ENCODE measurements around the gene MAD2L2. TPM values are rescaled to one million over a fixed set of nuclear protein-coding genes. Genes with fewer than 3 reads are reported as not detected.

MAD2L2 gene
- total RNA-seq, 6 experiments from 2014 or later, result 31.7 to 48.8 (median 42.2) TPM

DNA sequence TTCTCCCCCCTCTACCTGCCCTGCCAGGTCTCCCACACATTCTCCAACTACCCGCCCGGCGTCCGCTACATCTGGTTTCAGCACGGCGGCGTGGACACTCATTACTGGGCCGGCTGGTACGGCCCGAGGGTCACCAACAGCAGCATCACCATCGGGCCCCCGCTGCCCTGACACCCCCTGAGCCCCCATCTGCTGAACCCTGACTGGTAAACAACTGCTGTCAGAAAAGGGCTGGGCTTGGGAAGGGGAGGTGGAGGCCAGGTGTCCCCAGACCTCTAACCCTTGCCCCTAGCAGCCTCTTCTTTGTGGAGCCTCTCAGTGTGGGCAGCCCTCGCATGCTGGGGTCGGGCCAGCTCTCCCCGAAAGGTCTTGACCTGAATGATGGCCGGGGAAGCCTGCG lies 19.8 kb downstream of the MAD2L2 start:
- 0 out of 2 replicates have a peak, but pooled peaks cover 5% of the 10 kb centered on the region for H3K36me3 Mint-ChIP-seq (ENCODE audit: low read depth)
- no peak overlapping the region for H3K4me3 Mint-ChIP-seq
- no peak for TF ChIP-seq CTCF (IDR thresholded peaks at IDR 0.05)
- no peak overlapping the region for H3K27ac Mint-ChIP-seq
- H3K9me3 Mint-ChIP-seq, result no peaks in the 10 kb centered on the region
- H3K27me3 Mint-ChIP-seq (ENCODE audit: insufficient read depth), result peaks cover 3% of the 10 kb centered on the region
- DNase-seq, result no peak
- no peaks in the 10 kb centered on the region for H3K4me1 Mint-ChIP-seq (ENCODE audit: low read depth)

- H3K27me3 Mint-ChIP-seq (ENCODE audit: insufficient read depth), result peaks cover 3% of the 10 kb centered on the region
- no peaks in the 10 kb centered on the region for H3K4me1 Mint-ChIP-seq (ENCODE audit: low read depth)
- no peak for DNase-seq
- no peaks in the 10 kb centered on the region for H3K9me3 Mint-ChIP-seq
- TF ChIP-seq CTCF (IDR thresholded peaks at IDR 0.05), result no peak
- no peak overlapping the region for H3K27ac Mint-ChIP-seq
- H3K4me3 Mint-ChIP-seq, result no peak overlapping the region
- 0 out of 2 replicates have a peak, but pooled peaks cover 5% of the 10 kb centered on the region for H3K36me3 Mint-ChIP-seq (ENCODE audit: low read depth)
Observed at GRCh38 chr1:11659748-11660147, 21.2 kb downstream of the MAD2L2 start.

DNA sequence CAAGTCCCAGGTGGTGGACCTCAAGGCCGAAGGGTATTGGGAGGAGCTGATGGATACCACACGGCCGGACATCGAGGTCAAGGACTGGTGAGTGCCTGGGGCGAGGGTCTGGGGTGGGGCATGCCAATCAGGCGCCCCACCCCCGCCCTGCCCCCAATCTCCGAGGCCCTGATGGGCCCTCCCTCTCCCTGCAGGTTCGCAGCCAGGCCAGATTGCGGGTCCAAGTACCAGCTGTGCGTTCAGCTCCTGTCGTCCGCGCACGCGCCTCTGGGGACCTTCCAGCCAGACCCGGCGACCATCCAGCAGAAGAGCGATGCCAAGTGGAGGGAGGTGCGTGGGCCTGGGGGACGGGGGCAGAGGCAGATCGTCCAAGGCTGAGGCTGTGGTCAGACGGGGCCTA lies 22.4 kb downstream of the MAD2L2 start:
- Mint-ChIP-seq H3K4me3 (no peak overlapping the region), H3K36me3 (ENCODE audit: low read depth) (0 out of 2 replicates have a peak, but pooled peaks cover 5% of the 10 kb centered on the region), H3K4me1 (ENCODE audit: low read depth) (no peaks in the 10 kb centered on the region), H3K9me3 (no peaks in the 10 kb centered on the region), H3K27ac (no peak overlapping the region), H3K27me3 (ENCODE audit: insufficient read depth) (peaks cover 3% of the 10 kb centered on the region)
- TF ChIP-seq CTCF (IDR thresholded peaks at IDR 0.05), result no peak
- no peak for DNase-seq

- H3K4me1 Mint-ChIP-seq (ENCODE audit: low read depth), result no peaks in the 10 kb centered on the region
- TF ChIP-seq CTCF (IDR thresholded peaks at IDR 0.05), result no peak
- H3K36me3 Mint-ChIP-seq (ENCODE audit: low read depth), result 0 out of 2 replicates have a peak, but pooled peaks cover 5% of the 10 kb centered on the region
- H3K4me3 Mint-ChIP-seq, result no peak overlapping the region
- H3K27me3 Mint-ChIP-seq (ENCODE audit: insufficient read depth), result peaks cover 4% of the 10 kb centered on the region
- no peak overlapping the region for H3K27ac Mint-ChIP-seq
- DNase-seq, result no peak
- no peaks in the 10 kb centered on the region for H3K9me3 Mint-ChIP-seq
Observed at GRCh38 chr1:11657654-11658053, 23.3 kb downstream of the MAD2L2 start.

DNA sequence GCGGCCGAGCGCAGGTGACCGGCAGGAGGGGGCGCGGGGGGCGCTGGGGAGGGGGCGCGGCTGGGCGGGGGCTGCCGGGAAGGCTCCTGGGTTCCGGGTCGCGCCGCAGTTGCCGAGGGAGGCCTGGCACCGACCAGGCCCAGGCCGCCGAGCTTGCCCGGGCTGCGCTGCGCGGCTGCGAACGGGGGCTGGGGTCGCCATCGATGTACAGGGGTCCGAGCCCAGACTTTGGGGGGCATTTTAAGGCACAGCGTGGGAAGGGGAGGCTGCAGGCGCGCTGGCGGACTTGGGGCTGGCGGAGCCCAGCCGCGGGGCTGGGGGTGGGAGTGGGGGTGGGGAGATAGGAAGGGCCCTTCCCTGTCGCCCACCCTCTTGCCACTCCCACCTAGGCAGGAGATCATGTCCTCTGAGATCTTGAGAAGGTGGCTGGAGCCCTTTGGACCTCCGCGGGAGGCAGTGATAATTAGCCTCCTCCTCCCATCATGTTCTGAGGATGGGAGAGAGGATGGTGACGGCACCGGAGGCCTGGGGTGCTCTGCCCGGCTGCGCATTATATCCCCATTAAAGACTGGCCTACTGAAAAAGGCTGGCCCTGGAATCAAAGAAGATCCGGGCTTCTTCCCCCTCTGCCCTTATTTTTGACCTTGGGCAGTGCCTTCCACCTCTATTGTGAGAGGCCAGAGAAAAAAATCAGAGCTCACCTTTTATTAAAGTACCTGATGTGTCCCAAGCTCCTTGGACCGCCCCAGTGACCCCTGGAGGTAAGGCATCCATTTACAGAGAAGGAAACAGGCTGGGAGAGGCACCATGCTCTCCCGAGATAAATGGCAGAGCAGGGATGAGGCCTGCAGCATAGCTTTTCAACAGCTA lies 25.8 kb downstream of the MAD2L2 start:
- H3K9me3 Mint-ChIP-seq, result no peaks in the 10 kb centered on the region
- peaks cover 5% of the 10 kb centered on the region; the same call in 1 of the 2 replicates for H3K4me1 Mint-ChIP-seq (ENCODE audit: low read depth)
- peaks cover 8% of the 10 kb centered on the region for H3K27me3 Mint-ChIP-seq (ENCODE audit: insufficient read depth)
- H3K36me3 Mint-ChIP-seq (ENCODE audit: low read depth), result no peaks in the 10 kb centered on the region
- TF ChIP-seq CTCF (IDR thresholded peaks at IDR 0.05), result no peak
- DNase-seq, result no peak
- H3K27ac Mint-ChIP-seq, result no peak overlapping the region
- H3K4me3 Mint-ChIP-seq, result peak overlapping the region; percentile 79
